Measurements from ENCODE around the gene CLECL1. TPM values are rescaled to one million over a fixed set of nuclear protein-coding genes. Genes with fewer than 3 reads are reported as not detected.
"Not testable (repeated sequence)": the region's sequence is repeated elsewhere in the genome, so short reads cannot be mapped to it uniquely, and the experiment has no call there.

The CLECL1 gene
- total RNA-seq, 1 experiment from 2014 or later = not detected

DNA sequence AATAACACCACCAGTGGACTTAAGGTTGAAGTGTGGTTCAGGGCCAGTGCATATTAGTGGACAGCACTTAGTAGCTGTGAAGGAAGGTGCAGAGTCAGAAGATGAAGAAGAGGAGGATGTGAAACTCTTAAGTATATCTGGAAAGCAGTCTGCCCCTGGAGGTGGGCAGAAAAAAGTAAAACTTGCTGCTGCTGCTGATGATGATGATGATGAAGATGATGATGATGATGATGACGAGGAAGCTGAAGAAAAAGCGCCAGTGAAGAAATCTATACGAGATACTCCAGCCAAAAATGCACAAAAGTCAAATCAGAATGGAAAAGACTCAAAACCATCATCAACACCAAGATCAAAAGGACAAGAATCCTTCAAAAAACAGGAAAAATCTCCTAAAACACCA is 37.2 kb downstream of the CLECL1 start:
- DNase-seq (ENCODE audit: low read depth) = not testable (repeated sequence)

DNA sequence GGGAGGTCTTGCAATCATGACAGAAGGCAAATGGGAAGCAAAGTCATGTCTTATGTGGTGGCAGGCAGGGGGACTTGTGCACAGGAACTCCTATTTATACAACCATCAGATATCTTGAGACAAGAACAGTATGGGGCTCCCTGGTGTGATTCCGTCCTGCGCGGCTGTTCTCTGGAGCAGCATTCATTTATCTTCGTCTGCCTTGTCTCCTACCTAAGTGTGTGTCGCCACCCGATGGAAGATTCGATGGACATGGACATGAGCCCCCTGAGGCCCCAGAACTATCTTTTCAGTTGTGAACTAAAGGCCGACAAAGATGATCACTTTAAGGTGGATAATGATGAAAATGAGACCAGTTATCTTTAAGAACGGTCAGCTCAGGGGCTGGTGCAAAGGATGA is 37.7 kb downstream of the CLECL1 start:
- DNase-seq (ENCODE audit: low read depth) = not testable (repeated sequence)

DNA sequence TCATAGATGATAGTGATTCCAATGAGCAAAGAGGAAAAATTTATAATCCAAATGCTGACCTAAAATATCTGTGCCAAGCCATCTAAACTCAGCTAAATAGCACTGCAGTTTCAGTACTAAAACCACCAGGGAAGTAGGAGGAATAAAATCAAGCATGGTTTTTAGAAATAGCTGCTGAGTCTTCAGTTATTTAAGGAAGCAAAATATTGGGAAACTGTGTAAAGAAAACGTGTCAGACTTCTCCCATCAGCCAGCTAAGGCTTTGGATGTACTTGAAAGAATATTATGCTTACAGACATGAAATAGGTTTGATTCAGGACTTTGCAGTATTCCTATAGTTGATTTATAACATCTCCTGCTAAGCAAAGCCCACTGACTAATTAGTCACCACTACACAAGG is 38.7 kb downstream of the CLECL1 start:
- no peak for DNase-seq (ENCODE audit: low read depth)

DNA sequence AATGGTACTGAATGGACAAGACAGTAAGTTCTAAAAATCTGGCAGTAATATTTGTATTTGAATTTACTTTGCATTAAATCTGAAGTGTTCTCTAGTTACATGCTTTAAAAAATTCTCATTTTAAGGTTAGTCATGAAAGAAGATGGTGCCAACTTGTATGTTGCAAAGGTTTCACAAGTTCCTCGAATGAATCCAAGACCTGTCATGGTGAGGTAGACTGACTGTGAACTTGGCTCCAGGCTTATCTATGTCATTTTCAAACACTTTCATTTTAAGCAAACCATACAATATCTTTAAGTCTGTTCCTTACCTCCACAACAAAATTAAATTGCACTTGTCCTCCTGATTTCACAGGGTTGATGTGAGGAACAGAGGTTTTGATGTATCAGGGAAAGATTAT is 40.0 kb downstream of the CLECL1 start:
- no peak for DNase-seq (ENCODE audit: low read depth)

DNA sequence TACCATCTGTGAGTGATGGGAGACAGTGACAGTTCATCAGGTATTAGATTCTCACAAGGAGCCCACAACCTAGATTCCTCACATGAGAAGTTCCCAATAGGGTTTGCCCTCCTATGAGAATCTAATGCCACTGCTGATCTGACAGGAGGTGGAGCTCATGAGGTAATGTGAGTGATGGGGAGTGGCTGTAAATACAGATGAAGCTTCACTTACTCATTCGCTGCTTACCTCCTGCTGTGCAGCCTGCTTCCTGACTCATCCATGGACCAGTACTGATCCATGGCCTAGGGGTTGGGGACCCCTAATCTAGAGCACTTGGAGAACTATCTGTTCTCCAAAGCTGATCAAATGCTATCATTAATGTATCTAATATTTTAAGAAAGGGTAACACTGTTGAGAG is 45.7 kb downstream of the CLECL1 start:
- peak; percentile 74 for DNase-seq (ENCODE audit: low read depth)

DNA sequence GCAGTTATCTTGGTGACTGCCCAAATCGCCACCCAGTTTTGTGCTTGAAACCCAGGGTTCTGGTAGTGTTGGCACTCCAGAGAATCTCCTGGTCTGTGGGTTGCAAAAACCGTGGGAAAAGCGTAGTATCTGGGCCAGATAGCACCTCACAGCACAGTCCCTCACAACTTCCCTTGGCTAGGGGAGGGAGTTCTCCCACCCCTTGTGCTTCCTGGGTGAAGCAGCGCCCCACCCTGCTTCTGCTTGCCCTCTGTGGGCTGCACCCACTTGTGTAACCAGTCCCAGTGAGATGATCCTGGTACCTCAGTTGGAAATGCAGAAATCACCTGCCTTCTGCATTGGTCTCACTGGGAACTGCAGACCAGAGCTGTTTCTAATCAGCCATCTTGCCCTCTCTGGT is 47.0 kb downstream of the CLECL1 start:
- DNase-seq (ENCODE audit: low read depth) = no peak

DNA sequence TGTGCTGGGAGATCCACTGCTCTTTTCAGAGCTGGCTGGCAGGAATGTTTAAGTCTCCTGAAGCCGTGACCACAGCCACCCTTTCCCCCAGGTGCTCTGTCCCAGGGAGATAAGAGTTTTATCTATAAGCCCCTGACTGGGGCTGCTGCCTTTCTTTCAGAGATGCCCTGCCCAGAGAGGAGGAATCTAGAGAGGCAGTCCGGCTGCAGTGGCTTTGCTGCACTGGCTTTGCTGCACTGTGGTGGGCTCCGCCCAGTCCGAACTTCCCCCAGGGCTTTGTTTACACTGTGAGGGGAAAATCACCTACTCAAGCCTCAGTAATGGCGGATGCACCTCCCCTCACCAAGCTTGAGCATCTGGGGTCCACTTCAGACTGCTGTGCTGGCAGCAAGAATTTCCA is 47.5 kb downstream of the CLECL1 start:
- not testable (repeated sequence) for DNase-seq (ENCODE audit: low read depth)

DNA sequence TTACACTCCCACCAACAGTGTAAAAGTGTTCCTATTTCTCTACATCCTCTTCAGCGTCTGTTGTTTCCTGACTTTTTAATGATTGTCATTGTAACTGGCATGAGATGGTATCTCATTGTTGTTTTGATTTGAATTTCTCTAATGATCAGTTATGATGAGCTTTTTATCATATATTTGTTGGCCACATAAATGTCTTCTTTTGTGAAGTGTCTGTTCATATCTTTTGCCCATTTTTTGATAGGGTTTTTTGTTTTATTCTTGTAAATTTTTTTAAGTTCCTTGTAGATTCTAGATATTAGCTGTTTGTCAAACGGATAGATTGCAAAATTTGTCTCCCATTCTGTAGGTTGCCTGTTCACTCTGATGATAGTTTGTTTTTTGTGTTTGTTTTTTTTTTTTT is 49.9 kb downstream of the CLECL1 start:
- DNase-seq (ENCODE audit: low read depth) = not testable (repeated sequence)

DNA sequence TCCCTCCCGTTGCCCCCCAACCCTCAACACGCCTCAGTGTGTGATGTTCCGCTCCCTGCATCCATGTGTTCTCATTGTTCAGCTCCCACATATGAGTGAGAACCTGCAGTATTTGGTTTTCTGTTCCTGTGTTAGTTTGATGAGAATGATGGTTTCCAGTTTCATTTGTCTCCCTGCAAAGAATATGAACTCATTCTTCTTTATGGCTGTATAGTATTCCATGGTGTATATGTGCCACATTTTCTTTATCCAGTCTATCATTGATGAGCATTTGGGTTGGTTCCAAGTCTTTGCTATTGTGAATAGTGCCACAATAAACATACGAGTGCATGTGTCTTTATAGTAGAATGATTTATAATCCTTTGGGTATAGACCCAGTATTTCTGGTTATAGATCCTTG is 50.4 kb downstream of the CLECL1 start:
- not testable (repeated sequence) for DNase-seq (ENCODE audit: low read depth)

DNA sequence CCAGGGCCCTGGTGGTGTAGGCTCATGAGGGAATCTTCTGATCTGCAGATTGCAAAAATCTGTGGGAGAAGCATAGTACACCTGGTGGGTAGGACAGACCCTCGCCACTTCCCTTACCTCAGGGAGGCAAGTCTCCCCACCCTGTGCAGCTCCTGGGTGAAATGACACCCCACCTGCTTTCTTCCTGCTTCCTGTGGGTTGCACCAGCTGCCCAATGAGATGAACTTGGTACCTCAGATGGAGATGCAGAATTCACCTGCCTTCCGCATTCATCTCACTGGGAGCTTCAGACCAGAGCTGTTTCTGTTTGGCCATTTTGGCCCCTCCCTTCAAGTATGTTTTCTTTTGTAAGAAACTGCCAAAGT is 58.7 kb downstream of the CLECL1 start:
- DNase-seq (ENCODE audit: low read depth) = no peak

DNA sequence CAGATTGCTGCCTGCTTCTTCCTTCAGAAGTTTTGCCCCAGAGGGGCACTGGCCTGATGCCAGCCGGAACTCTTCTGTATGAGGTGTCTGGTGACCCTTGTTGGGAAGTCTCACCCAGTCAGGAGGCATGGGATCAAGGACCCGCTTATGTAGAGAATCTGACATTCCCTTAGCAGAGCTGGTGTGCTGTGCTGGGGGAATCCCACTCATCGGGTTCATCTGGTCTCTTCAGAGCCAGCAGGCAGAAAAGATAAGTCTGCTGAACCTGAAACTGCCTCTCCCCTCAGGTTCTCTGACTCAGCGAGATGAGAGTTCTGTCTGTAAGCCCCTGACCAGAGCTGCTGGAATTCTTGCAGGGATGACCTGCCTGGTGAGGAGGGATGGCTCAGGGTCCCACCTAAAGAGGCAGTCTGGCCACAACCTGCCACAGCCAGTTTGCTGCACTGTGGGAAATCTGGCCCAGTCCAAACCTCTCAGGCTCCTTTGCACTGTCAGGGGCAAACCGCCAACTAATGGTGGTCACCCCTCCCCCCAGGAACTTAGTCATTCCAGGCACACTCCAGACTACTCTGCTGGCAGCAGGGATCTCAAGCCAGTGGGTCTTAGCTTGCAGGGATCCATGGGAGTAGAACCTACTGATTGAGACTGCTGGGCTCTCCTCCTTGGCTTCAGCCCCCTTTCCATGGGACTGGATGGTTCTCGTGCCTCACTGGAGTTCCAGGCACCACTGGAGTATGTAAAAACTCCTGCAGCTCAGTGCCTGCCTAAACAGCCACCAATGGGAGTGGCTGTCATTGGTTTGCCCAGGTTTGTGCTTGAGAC is 59.3 kb downstream of the CLECL1 start:
- peak; percentile 93 for DNase-seq (ENCODE audit: low read depth)

Other genes starting within 250 kb of the CLECL1 start
- gene KLRB1, start 125.2 kb downstream of the CLECL1 start, total RNA-seq (2014; rRNA removed; shearing (Covaris generic)) = not detected in 2 replicates
- 0.07 and 3.5 TPM in 2 replicates for gene CLEC2D, start 63.4 kb downstream of the CLECL1 start, total RNA-seq (2014; rRNA removed; shearing (Covaris generic))
- 1.2 TPM in 2 replicates for gene CD69, start 27.8 kb upstream of the CLECL1 start, total RNA-seq (2014; rRNA removed; shearing (Covaris generic))
- gene KLRF1, start 94.4 kb upstream of the CLECL1 start, total RNA-seq (2014; rRNA removed; shearing (Covaris generic)) = 0.69 and 0.98 TPM in 2 replicates
- gene CLEC2B, start 136.3 kb upstream of the CLECL1 start, total RNA-seq (2014; rRNA removed; shearing (Covaris generic)) = 34.4 and 45.5 TPM in 2 replicates
- gene KLRF2, start 148.4 kb upstream of the CLECL1 start, total RNA-seq (2014; rRNA removed; shearing (Covaris generic)) = not detected in 2 replicates
- gene CLEC2A, start 199.3 kb upstream of the CLECL1 start, total RNA-seq (2014; rRNA removed; shearing (Covaris generic)) = not detected in 2 replicates
- gene CLEC12A, start 238.3 kb upstream of the CLECL1 start, total RNA-seq (2014; rRNA removed; shearing (Covaris generic)) = not detected in 2 replicates